HCT116 (cell line): ENCODE results near the gene TTC32. TPM values are rescaled to one million over a fixed set of nuclear protein-coding genes. Genes with fewer than 3 reads are reported as not detected.

Source experiments
- ATAC-seq: fragments of 200-7000 bp; cut with Tn5 transposase; 2 replicates; pipeline ENCODE4 v1.9.1; 2020; ENCODE audit warnings: mild to moderate bottlenecking, moderate library complexity
- BruUV-seq: library from RNA; stranded (reverse); fragments of 400-500 nt; replicated peaks from 2 replicates; lab custom pipeline; 2021; lab: Mats Ljungman, UMichigan
- CTCF ChIA-PET: fragments of 300-600 bp; sonication (Branson Sonifier 250); formaldehyde crosslinking; loops from one replicate; lab custom pipeline; 2021; ENCODE audit warnings: antibody characterized with exemption; lab: Charles Lee
- POLR2A ChIA-PET: fragments of 300-600, 350-600 bp; sonication (Branson Sonifier 250); formaldehyde crosslinking; loops from one replicate; lab custom pipeline; 2021; ENCODE audit warnings: antibody characterized with exemption; lab: Charles Lee
- RAD21 ChIA-PET, 2 experiments: fragments of 300-600 bp; sonication (Branson Sonifier 250); formaldehyde crosslinking; loops; one replicate each; lab custom pipeline; 2023; ENCODE audit warnings: low total read pairs in 2 of 2; ENCODE audit not compliant: uncharacterized antibody in 2 of 2, unreplicated experiment in 2 of 2, low non-redundant PET in 1 of 2; lab: Charles Lee
- DNase-seq: peaks from one replicate; pipeline ENCODE4 v3.0.0-alpha.2; 2010; ENCODE audit warnings: low read depth, low spot score
- H2AFZ ChIP-seq: fragments of 200-600 bp; shearing (Covaris generic), sonication (generic); 2 replicates; pipeline ENCODE4 v1.6.1; 2017; ENCODE audit warnings: low read depth, mixed run types, mixed read lengths, antibody characterized with exemption, low read length; ENCODE audit not compliant: poor library complexity, severe bottlenecking
- H3K27ac ChIP-seq: 2 replicates; pipeline ENCODE4 v1.5.1; 2012; ENCODE audit warnings: low read depth, low read length
- H3K27me3 ChIP-seq: fragments of 200-600 bp; sonication (generic); 2 replicates; pipeline ENCODE4 v1.6.1; 2016; ENCODE audit warnings: mixed run types, low read length, mixed read lengths; ENCODE audit not compliant: insufficient read depth
- H3K36me3 ChIP-seq, 2 experiments: fragments of 200-500 bp in 1 of 2; fragments of 200-600 bp in 1 of 2; sonication (Bioruptor generic) in 1 of 2; sonication (generic) in 1 of 2; 2 replicates each; pipeline versions ENCODE4 v1.5.1 to v1.6.1; 2014 to 2016; ENCODE audit warnings: low read length in 2 of 2, inconsistent platforms in 1 of 2, mixed read lengths in 1 of 2, mixed run types in 1 of 2; ENCODE audit not compliant: insufficient read depth in 2 of 2, control insufficient read depth in 1 of 2
- H3K4me1 ChIP-seq, 2 experiments: fragments of 200-600 bp in 1 of 2; sonication (generic) in 1 of 2; 2 replicates each; pipeline versions ENCODE4 v1.5.1 to v1.6.1; 2012 to 2017; ENCODE audit warnings: low read length in 2 of 2, inconsistent platforms in 1 of 2, mild to moderate bottlenecking in 1 of 2, mixed read lengths in 1 of 2, mixed run types in 1 of 2, moderate library complexity in 1 of 2; ENCODE audit not compliant: insufficient read depth in 2 of 2, control insufficient read depth in 1 of 2
- H3K4me2 ChIP-seq: fragments of 200-600 bp; sonication (generic); 2 replicates; pipeline ENCODE4 v1.6.1; 2017; ENCODE audit warnings: mixed run types, low read length, mixed read lengths
- H3K4me3 ChIP-seq, 2 experiments: fragments of 200-600 bp in 1 of 2; sonication (generic) in 1 of 2; replicated peaks in 1 of 2; 2 replicates each; pipeline ENCODE4 v1.5.1; 2011 to 2016; ENCODE audit warnings: low read length in 2 of 2, control low read depth in 1 of 2, low read depth in 1 of 2, mild to moderate bottlenecking in 1 of 2, mixed read lengths in 1 of 2, mixed run types in 1 of 2
- H3K79me2 ChIP-seq: fragments of 200-600 bp; sonication (generic); 2 replicates; pipeline ENCODE4 v1.6.1; 2017; ENCODE audit warnings: mild to moderate bottlenecking, mixed run types, low read length, moderate library complexity, mixed read lengths; ENCODE audit not compliant: insufficient read depth
- H3K9ac ChIP-seq: fragments of 200-600 bp; sonication (generic); 2 replicates; pipeline ENCODE4 v1.6.1; 2016; ENCODE audit warnings: low read length, mixed read lengths
- H3K9me2 ChIP-seq: fragments of 200-600 bp; sonication (generic), shearing (Covaris generic); 2 replicates; pipeline ENCODE4 v1.6.1; 2017; ENCODE audit warnings: mixed run types, mild to moderate bottlenecking, moderate library complexity; ENCODE audit not compliant: insufficient read depth
- H3K9me3 ChIP-seq, 2 experiments: fragments of 200-500 bp in 1 of 2; fragments of 200-600 bp in 1 of 2; sonication (Bioruptor generic) in 1 of 2; sonication (generic) in 1 of 2; 2 replicates each; pipeline ENCODE4 v1.6.1; 2014 to 2017; ENCODE audit warnings: low read length in 2 of 2, mixed read lengths in 2 of 2, inconsistent platforms in 1 of 2, low read depth in 1 of 2, mild to moderate bottlenecking in 1 of 2, mixed run types in 1 of 2, moderate library complexity in 1 of 2; ENCODE audit not compliant: control insufficient read depth in 1 of 2, insufficient read depth in 1 of 2
- H4K20me1 ChIP-seq: fragments of 200-600 bp; sonication (generic), shearing (Covaris generic); 2 replicates; pipeline ENCODE4 v1.6.1; 2017; ENCODE audit warnings: mixed run types, mild to moderate bottlenecking, moderate library complexity; ENCODE audit not compliant: insufficient read depth
- CBX3 ChIP-seq: IDR thresholded peaks from 2 replicates; pipeline ENCODE4 v1.6.1; 2012; ENCODE audit warnings: low read depth
- CEBPB ChIP-seq: IDR thresholded peaks from 2 replicates; pipeline ENCODE4 v1.6.1; 2012; ENCODE audit warnings: low read depth
- CTCF ChIP-seq, 3 experiments: fragments of 200-600 bp in 1 of 3; sonication (generic) in 1 of 3; IDR thresholded peaks in 2 of 3; conservative IDR thresholded peaks in 1 of 3; 2 replicates each; pipeline ENCODE4 v1.5.1; 2012 to 2017; ENCODE audit warnings: low read depth in 2 of 3, low read length in 2 of 3, antibody characterized with exemption in 1 of 3, borderline replicate concordance in 1 of 3, control low read depth in 1 of 3, mild to moderate bottlenecking in 1 of 3, mixed read lengths in 1 of 3, mixed run types in 1 of 3, moderate library complexity in 1 of 3; ENCODE audit not compliant: insufficient read depth in 1 of 3
- EGR1 ChIP-seq: IDR thresholded peaks from 2 replicates; pipeline ENCODE4 v1.6.1; 2012; ENCODE audit warnings: low read depth
- EZH2 ChIP-seq: fragments of 200-600 bp; sonication (generic); IDR thresholded peaks from 2 replicates; pipeline ENCODE4 v1.6.1; 2017; ENCODE audit warnings: antibody characterized with exemption, mixed run types
- EZH2phosphoT487 ChIP-seq: fragments of 200-600 bp; IDR thresholded peaks from 2 replicates; pipeline ENCODE4 v1.6.1; 2018; ENCODE audit warnings: antibody characterized with exemption, borderline replicate concordance
- JUND ChIP-seq: IDR thresholded peaks from 2 replicates; pipeline ENCODE4 v1.6.1; 2012
- POLR2AphosphoS5 ChIP-seq: IDR thresholded peaks from 2 replicates; pipeline ENCODE4 v1.6.1; 2011; ENCODE audit warnings: mild to moderate bottlenecking, low read depth, low read length, moderate library complexity
- RAD21 ChIP-seq: IDR thresholded peaks from 2 replicates; pipeline ENCODE4 v1.6.1; 2012; ENCODE audit warnings: low read depth, mild to moderate bottlenecking
- REST ChIP-seq: IDR thresholded peaks from 2 replicates; pipeline ENCODE4 v1.6.1; 2012; ENCODE audit warnings: low read depth
- SIN3A ChIP-seq: IDR thresholded peaks from 2 replicates; pipeline ENCODE4 v1.6.1; 2012; ENCODE audit warnings: low read depth
- SP1 ChIP-seq: IDR thresholded peaks from 2 replicates; pipeline ENCODE4 v1.6.1; 2012; ENCODE audit warnings: low read depth
- SRF ChIP-seq: IDR thresholded peaks from 2 replicates; pipeline ENCODE4 v1.6.1; 2012; ENCODE audit warnings: low read depth
- TCF7L2 ChIP-seq: IDR thresholded peaks from 2 replicates; pipeline ENCODE4 v1.7.0; 2011; ENCODE audit warnings: borderline replicate concordance, inconsistent platforms; ENCODE audit not compliant: insufficient read depth, insufficient read length; ENCODE audit errors: extremely low read depth
- YY1 ChIP-seq: IDR thresholded peaks from 2 replicates; pipeline ENCODE4 v1.6.1; 2011; ENCODE audit warnings: low read length, low read depth, moderate library complexity, mild to moderate bottlenecking; ENCODE audit not compliant: insufficient replicate concordance; ENCODE audit errors: extremely low read depth
- ZBTB33 ChIP-seq: IDR thresholded peaks from 2 replicates; pipeline ENCODE4 v1.6.1; 2011; ENCODE audit warnings: mild to moderate bottlenecking, low read length, moderate library complexity; ENCODE audit not compliant: insufficient replicate concordance; ENCODE audit errors: extremely low read depth
- ZNF274 ChIP-seq: fragments of 200-500 bp; sonication (Bioruptor generic); IDR thresholded peaks from 2 replicates; pipeline ENCODE4 v1.6.1; 2014; ENCODE audit warnings: mild to moderate bottlenecking, low read depth, low read length, inconsistent platforms
- intact Hi-C: fragments of 100-400 bp; cut with micrococcal nuclease; formaldehyde crosslinking; loops from 2 replicates; pipeline ENCODE4 v1.10.0; 2022
- total RNA-seq: library from RNA; stranded (reverse); gene quantifications from one replicate; pipeline ENCODE4 v1.2.1, GENCODE V29; 2021; ENCODE audit not compliant: unreplicated experiment

The TTC32 gene
- total RNA-seq, 1 experiment from 2014 or later, result 6.3 TPM

GRCh38 chr2:19857100-19857499 lies 44.7 kb downstream of the TTC32 start:
- intact Hi-C loops, result no loop called here
- Histone ChIP-seq H3K4me1 (no peaks in the 10 kb centered on the region), H3K27me3 (peaks cover 4% of the 10 kb centered on the region; the same call in 1 of the 2 replicates), H3K36me3 (no peaks in the 10 kb centered on the region), H3K79me2 (no peaks in the 10 kb centered on the region), H3K4me2 (no peak overlapping the region), H4K20me1 (no peaks in the 10 kb centered on the region), H3K9me3 (no peaks in the 10 kb centered on the region), H3K9me2 (no peaks in the 10 kb centered on the region), H3K4me3 (no peak overlapping the region), H3K27ac (no peak overlapping the region), H3K9ac (no peak overlapping the region), H2AFZ (no peak overlapping the region)
- RAD21 ChIA-PET, result no interaction called here
- ATAC-seq (no peak), DNase-seq (no peak)
- POLR2A ChIA-PET, result no interaction called here
- TF ChIP-seq SRF, result no peak
- TF ChIP-seq CEBPB, result no peak
- no peak for TF ChIP-seq SP1
- TF ChIP-seq RAD21, result no peak
- no peak for TF ChIP-seq POLR2AphosphoS5
- no peak for TF ChIP-seq REST
- TF ChIP-seq CBX3, result no peak
- no peak for TF ChIP-seq JUND
- TF ChIP-seq CTCF (IDR thresholded peaks at IDR 0.05 in 2 of 3, conservative IDR thresholded peaks at IDR 0.05 in 1 of 3; ENCODE audit: borderline replicate concordance in 1 of 3, insufficient read depth in 1 of 3, low read depth in 2 of 3, low read length in 2 of 3), result no peak
- no peak for TF ChIP-seq TCF7L2
- TF ChIP-seq SIN3A, result no peak
- no peak for TF ChIP-seq ZNF274
- no peak for TF ChIP-seq ZBTB33
- no peak for TF ChIP-seq YY1
- no peak for TF ChIP-seq EGR1
- TF ChIP-seq EZH2phosphoT487, result no peak
- no peak for TF ChIP-seq EZH2
- no TSS peak for BruUV-seq
- CTCF ChIA-PET, result interaction anchor here (1.5 kb wide), 1 partner anchor 488 kb away, joined by 3 read pairs; no protein-coding TSS in a partner anchor
